GM21717 (cell line): ENCODE results near the gene CASP6.
A peak's percentile ranks its signal among the peaks of the same experiment; 100 is the strongest.
"Not testable (repeated sequence)": the region's sequence is repeated elsewhere in the genome, so short reads cannot be mapped to it uniquely, and the experiment has no call there.

ENCODE experiments used
- ATAC-seq: cut with Tn5 transposase; IDR thresholded peaks from one replicate; pipeline ENCODE4 v1.9.1; 2021; ENCODE audit warnings: mild to moderate bottlenecking, moderate library complexity; ENCODE audit not compliant: unreplicated experiment

CASP6 gene

GRCh38 chr4:109721033-109721432 is 17.8 kb upstream of the CASP6 start:
- ATAC-seq = no peak

GRCh38 chr4:109719604-109720003 is 16.4 kb upstream of the CASP6 start:
- ATAC-seq = no peak

GRCh38 chr4:109718759-109719158 is 15.5 kb upstream of the CASP6 start:
- ATAC-seq = no peak

- ATAC-seq = no peak
Measured at GRCh38 chr4:109713500-109713899, 10.3 kb upstream of the CASP6 start.

- peak; percentile 98 for ATAC-seq
Measured at GRCh38 chr4:109708990-109709389, 5.7 kb upstream of the CASP6 start.

- ATAC-seq = no peak
Measured at GRCh38 chr4:109708435-109708834, 5.2 kb upstream of the CASP6 start.

GRCh38 chr4:109703664-109704361 is 568 bp upstream of the CASP6 start:
- no peak for ATAC-seq

GRCh38 chr4:109701566-109702410 is 1.5 kb downstream of the CASP6 start:
- no peak for ATAC-seq

GRCh38 chr4:109699553-109700225 is 3.6 kb downstream of the CASP6 start:
- ATAC-seq = no peak

GRCh38 chr4:109698656-109699055 is 4.6 kb downstream of the CASP6 start:
- no peak for ATAC-seq

GRCh38 chr4:109691411-109691920 is 11.8 kb downstream of the CASP6 start:
- no peak for ATAC-seq

GRCh38 chr4:109690690-109691410 is 12.4 kb downstream of the CASP6 start:
- peak; percentile 56 for ATAC-seq

- no peak for ATAC-seq
Measured at GRCh38 chr4:109684727-109685126, 18.5 kb downstream of the CASP6 start.

GRCh38 chr4:109683621-109684253 is 19.5 kb downstream of the CASP6 start:
- no peak for ATAC-seq

- ATAC-seq = no peak
Measured at GRCh38 chr4:109682875-109683274, 20.4 kb downstream of the CASP6 start.

- ATAC-seq = not testable (repeated sequence)
Measured at GRCh38 chr4:109678925-109679324, 24.3 kb downstream of the CASP6 start.

- not testable (repeated sequence) for ATAC-seq
Measured at GRCh38 chr4:109678472-109678871, 24.8 kb downstream of the CASP6 start.

GRCh38 chr4:109676886-109677285 is 26.4 kb downstream of the CASP6 start:
- no peak for ATAC-seq

GRCh38 chr4:109675843-109676242 is 27.4 kb downstream of the CASP6 start:
- ATAC-seq = no peak

- ATAC-seq = no peak
Measured at GRCh38 chr4:109675181-109675580, 28.1 kb downstream of the CASP6 start.
